GM18508 (cell line): ENCODE results near the gene PRDM12.

Experiments
- ATAC-seq: cut with Tn5 transposase; IDR thresholded peaks from one replicate; pipeline ENCODE4 v1.9.1; 2021; ENCODE audit warnings: moderate number of reproducible peaks; ENCODE audit not compliant: insufficient read depth, unreplicated experiment

The PRDM12 gene

DNA sequence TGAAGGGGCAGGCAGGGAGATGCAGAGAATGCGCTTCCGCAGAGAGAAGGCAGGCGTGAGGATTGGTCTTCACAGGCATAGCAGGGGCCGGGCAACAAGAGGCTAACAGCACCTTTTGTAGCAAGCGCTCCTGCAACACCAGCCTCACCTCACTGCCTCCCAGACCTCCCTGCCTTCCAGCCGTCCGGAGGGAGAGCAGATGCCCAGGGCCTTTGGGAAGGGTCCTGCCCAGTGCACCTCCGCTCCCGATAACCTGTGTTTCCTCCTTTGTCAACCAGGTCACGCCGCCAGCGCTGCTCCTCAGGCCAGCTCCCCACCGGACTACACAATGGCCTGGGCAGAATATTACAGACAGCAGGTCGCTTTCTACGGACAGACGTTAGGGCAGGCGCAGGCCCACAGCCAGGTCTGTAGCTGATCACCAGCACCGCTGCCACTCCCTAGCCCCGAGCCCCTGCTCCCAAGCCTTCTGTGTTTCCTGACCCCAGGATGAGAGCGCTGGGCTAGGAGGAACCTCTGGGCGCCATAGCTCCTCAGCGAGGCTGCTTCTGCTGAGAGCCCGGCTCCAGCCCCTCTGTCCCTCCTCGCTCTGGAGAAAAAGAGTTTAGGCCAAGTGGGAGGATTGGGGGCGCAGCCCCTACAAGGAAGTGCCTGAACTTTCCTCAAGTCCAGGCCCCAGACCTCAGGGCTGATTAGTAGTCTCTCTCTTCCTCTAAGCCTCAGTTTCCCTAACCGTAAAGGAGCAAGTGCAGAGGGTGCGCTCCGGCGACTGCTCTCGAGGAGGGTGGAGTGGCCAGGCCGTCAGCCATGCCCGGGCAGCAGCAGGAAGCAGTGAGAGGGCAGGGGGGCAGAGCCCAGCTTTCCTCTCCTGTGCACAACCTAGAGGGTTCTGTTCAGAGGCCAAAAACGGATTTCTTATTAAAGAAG, 28.4 kb upstream of the PRDM12 start:
- ATAC-seq: no peak

DNA sequence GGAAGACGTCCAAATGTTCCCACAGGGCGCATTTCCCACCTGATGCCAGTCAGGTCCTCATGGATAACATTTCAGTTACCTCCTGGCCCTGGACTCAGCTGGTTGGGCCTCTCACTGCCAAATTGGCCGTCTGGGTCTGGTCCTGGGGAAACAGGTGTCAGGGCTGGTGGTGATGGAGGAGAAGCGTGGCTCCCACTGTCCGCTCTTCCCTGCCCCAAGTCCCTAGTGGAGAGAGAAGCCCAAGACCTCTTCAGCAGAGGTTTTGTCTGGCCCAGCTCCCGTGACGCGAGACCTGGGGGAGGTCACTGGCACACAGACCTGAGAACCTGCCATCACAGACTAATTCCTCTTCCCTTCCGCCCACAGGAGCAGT, 27.8 kb upstream of the PRDM12 start:
- ATAC-seq: no peak

DNA sequence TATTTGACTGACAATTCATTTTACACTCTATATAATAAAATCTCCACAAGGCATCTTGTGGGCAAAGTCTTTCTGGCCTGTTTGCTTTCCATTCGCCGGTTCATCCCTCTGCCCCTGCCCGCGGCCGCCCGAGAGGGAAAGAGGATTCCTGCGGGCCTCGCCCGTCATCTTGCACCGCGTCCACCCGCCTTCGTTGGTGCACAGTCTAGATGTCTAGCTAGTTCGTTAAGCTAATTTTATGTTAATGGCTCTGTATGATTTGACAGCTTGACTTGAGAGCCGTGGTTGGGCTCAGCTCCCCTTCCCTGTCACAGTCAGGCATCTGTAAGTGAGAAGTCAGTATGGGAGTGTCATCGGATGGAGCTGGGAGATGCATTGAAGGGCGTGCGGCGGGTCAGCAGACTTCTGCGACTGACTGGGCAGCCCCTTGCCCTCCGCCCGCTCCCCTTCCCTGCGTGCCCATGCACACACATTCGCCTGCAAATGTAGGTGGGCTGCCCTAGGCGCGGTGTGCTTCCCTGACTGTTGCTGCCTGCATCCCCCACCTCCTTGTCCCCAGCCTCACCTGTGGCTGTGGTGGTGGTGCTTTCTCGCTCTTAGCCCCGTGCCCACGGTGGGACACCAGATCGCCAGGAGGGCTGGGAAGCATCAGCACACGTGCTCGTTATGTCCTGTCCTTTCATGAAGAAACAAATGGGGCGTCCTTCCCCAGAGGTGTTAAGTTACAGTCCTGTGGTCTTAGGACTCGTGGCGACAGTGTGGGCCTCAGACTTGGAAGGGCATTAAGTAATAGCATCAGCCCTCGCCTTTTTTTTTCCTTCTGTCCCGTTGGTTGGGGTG, 25.9 kb upstream of the PRDM12 start:
- ATAC-seq: no peak

DNA sequence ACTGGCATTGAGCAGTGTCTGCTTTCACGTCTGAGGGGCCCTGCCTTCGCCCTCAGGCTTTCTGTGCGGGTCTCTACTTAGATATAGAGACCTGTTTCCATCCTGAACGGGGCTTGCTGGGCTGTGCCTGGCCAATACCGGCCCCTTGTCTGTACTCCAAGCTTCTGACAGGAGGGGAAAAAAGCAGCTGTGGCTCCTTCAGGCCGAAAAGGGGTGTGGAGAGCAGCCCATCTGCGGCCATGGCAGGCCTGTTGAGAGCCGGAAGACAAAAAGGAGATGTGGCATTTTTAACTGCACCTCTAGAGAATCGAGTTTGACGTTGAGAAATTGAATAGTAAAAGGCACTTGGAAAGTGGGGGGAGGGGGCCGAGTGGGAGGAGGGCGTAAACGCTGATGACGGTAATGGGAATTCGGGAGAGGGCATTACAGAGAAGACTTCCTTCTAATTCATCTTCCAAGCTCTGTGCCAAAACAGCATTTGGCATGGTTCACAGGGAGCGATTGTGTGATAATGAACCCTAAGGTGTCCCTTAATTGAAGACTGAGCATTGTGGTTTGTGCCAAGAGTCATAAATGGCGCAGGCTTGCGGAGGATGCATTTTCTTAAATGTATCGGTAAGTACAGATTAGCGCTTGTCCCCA, 25.1 kb upstream of the PRDM12 start:
- ATAC-seq: no peak

DNA sequence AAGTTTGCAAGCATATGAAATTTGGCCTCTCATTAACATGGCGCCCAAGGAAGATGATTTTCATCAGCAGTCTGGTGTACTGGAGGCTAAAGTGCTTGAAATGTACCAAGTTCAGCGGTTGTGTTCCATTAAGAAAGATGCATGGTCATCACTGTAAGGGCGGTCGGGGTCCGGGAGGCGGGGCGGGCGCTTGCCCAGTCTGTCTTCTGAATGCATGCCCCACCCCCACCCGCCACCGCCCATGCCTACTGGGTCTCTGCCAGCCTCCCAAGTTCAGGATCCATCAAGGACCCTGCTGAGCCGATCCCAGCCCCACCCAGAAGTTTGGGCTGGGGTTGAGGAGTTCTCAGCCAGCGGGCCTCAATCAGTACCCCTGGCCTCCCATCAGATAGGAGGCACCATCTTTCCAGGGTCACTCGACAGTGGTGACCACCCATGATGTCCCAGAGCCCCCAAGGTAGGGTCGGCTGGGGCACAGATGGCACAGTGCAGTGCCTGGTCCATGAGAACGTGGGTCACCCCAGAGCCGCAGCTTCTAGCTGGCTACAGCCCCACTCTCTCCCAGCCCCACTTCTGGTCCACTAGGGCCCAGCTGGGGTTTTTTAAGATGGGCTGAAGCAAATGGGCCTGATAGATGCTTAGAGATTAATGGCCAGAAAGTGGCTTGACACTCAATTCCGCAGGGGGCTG, 24.4 kb upstream of the PRDM12 start:
- no peak for ATAC-seq

DNA sequence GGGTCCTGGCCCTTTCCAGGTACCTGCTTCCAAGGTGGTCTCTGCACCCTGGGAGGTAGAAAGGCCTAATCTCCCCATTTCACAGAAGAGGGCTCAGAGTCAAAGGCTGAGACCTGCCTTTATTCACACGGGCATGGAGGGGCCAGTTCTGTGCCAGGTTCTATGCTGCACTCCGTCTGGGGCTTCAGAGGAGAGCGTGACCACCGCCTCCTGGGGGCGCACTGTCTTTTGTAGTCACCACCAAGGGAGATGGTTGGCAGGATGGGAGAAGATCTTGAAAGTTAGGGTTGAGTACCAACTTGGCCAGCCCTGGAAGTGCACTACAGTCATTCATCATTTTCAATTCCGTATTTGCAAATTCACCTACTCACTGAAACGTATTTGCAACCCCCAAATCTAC, 23.7 kb upstream of the PRDM12 start:
- ATAC-seq: no peak

DNA sequence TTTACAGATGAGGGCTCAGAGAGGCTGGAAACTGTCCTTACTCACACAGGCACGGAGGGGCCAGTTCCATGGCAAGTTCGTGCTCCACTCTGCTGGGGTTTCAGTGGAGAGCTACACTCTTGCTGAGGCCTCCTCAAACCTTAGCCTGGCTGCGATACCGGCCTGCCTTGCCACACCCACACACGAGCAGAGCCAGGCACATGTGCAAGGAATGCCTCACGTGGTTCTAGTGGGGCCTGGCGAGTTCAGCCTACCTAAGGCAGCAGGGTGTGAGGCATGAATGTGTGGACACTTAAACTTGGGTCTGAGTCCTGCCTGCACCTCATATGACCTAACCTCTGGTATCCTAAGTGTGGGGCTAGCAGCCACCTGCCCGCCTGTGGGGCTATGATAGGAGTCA, 21.5 kb upstream of the PRDM12 start:
- ATAC-seq: no peak

DNA sequence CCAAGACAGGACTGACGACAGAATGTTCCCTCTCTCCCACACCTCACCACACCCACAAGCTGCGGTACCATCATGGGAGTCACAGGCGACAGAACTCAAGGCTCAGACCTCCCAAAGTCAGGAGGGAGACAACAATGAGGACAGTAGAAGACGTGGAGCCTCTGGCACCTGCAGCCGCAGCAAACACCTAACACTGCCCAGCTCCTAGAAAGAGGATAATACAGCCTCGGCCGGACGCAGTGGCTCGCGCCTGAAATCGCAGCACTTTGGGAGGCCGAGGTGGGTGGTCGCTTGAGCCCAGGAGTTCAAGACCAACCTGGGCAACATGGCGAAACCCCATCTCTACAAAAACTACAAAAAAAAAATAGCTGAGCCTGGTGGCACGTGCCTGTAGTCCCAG, 13.2 kb upstream of the PRDM12 start:
- ATAC-seq: no peak

DNA sequence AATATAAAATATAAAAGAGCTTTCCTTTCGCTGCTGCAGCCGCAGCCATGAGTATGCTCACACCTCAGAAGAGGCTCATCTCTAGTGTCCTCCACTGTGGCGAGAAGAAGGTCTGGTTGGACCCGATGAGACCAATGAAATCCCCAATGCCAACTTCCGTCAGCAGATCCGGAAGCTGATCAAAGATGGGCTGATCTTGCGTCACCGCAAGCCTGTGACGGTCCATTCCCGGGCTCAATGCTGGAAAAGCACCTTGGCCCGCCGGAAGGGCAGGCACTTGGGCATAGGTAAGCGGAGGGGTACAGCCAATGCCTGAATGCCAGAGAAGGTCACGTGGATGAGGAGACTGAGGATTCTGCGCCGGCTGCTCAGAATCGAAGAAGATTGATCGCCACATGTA, 12.6 kb upstream of the PRDM12 start:
- no peak for ATAC-seq

DNA sequence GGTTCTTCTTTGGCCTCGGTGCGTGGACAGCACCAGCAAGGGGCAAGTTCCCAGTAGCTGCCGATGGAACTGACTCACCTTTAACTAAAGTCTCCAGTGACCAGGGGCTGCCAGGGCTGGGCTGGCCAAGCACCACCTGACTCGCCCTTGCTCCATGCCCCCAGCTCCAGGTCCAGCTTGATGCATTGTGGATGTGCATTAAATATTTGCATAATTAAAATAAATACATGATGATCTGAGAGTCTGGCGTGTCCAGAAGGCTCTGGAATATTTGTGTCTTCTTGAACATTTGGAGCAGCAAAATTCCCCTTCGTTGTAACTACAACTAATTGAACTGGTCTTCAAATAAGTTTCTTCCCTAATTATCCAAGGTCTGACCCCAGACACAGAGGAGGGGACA, 9.5 kb upstream of the PRDM12 start:
- ATAC-seq: no peak

DNA sequence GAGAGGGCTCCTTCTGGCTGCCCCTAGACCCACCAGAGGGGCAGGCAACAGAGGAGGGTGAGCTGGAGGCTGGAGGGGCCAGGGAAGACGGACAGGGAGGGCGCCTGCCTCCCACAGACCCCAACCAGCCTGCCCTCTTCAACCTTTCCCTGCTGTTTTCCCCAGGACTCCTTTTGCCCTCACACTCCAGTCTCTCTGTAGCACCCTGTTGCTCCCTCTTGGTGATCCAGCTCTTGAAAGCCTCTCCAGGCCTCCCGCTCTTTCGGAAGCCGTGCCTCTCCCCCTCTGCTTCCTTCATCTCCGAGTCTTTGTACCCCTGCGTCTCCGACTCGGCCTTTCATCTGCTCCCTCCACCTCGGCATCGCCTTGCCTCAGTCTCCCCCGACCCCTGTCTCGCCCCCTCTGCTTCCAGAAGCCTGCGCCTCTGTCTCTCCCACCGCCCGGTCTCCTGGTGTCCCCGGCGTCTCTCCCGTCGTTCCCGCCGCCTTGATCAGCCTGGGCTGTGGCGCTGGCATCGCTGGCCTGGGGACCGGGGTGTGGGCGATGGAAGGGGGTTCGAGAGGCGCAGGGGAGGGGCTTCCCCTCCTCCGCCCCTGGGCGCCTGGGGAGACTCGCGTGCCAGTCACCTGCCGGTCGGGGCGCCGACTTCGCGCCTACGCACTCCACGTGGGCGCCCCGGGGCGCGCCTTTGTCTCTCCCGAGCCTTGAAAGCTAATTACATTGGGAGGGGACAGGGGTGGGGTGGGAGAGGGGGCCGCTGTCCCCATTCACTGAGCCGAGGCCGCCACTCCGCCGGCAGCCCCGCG, 5.3 kb upstream of the PRDM12 start:
- ATAC-seq: no peak

DNA sequence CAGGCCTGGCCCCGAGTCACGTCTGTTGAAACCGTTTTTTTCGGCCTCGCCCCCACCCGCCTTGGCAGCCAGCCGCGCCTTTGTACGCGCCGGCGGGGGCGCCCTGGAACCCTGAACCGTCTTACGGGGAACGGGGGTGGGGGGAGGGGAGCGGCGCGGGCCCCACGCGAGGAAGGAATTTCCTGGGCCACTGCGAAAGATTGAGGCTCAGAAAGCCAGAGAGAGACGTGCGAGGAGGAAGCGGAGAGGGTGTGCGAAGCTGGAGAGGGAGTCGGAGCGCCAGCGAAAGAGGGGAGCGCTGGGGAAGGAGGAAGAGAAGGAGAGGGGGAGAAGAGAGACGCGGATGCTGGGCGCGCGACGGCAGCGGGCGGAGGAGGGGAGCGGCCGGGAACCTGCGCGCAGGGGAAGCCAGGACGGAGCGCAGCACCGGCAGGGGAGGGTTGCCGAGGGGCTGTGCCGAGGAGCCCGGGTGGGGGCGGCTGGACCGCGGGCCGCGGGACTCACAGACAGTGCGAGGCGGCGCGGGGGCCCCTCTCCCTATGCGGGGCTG, 4.6 kb upstream of the PRDM12 start:
- no peak for ATAC-seq

DNA sequence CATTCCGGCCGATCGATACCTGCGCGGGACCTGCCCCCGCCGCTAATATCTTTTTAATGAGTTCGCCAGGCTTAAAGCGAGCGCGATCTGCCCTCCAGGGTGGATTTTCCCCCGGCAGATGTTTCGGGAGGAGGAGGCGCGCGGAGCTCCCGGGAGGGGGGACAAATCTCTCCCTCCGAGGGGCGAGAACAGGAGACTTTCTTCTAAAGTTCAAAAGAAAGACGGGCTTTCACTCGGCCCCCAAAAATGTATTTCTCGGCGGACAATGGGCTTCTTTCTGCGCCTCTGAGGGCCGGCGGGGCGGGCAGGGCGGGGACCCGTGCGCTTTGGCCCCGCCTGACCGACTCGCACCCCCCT, 4.1 kb upstream of the PRDM12 start:
- no peak for ATAC-seq

DNA sequence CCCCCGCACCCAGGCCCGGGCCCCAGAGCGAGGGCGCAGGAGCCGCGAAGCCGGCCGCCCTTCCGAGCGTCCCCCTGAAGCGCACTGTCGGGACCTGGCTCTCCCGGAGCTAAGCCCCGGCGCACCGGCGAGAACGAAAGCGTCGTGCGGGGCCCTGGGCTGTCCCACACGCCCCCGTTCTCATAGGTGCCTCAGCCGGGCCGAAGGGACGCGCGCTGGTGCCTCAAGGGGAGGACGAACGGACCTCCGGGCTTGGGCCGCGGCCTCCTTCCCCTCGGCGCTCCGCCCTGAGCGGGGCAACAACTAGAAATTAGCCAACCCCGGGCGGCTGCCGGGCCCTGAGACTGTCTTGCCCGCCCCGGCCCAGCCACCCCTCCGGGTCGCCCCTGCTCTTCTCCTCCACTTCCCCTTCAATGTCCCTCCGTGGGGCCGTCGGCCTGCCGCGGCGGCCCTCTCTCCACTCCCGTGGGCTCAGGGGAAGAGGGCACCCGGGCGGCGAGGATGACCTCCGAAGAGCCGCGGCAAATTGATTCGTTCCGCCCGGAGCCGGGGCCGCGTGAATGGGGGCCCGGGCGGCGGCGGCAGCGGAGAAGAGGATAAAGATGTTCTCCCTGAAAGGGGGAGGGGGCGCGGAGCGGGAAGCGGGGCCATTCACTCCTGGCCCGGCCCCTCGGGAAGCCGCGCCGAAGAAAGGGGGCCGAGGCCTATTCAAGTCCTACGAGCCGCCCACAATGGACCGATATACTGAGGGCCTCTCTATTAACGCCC, 3.5 kb upstream of the PRDM12 start:
- ATAC-seq: no peak

DNA sequence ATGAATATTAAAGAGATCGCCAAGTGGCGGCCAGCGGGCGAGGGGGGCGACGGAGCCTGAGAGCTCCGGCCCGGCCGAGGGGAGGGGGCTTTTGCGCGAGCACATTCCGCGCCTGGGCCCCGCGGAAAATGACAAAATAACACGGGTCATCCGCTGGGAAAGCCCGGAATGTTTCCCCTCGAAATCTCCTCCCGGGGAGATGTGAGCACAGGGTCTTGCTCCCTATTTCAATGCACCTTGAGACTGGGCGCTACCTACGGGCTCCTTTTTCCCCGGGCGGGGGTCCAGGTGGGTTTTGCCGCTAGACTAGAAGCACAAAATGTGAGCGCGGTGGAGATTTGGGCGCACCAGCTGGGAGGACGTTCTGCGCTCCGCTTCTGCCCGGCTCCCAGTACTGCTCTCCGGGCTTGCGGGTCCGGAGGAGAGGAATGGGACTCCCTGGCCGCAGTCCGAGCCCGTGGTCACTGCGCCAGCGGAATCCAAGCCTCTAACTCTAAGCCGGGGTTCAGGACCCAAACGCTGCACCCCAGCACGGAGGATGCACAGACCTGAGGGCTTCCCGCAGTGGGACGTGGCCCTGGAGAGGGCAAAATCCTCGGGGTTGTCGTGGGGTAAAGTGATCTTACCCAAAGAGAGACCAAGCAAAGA, 2.8 kb upstream of the PRDM12 start:
- ATAC-seq: no peak

DNA sequence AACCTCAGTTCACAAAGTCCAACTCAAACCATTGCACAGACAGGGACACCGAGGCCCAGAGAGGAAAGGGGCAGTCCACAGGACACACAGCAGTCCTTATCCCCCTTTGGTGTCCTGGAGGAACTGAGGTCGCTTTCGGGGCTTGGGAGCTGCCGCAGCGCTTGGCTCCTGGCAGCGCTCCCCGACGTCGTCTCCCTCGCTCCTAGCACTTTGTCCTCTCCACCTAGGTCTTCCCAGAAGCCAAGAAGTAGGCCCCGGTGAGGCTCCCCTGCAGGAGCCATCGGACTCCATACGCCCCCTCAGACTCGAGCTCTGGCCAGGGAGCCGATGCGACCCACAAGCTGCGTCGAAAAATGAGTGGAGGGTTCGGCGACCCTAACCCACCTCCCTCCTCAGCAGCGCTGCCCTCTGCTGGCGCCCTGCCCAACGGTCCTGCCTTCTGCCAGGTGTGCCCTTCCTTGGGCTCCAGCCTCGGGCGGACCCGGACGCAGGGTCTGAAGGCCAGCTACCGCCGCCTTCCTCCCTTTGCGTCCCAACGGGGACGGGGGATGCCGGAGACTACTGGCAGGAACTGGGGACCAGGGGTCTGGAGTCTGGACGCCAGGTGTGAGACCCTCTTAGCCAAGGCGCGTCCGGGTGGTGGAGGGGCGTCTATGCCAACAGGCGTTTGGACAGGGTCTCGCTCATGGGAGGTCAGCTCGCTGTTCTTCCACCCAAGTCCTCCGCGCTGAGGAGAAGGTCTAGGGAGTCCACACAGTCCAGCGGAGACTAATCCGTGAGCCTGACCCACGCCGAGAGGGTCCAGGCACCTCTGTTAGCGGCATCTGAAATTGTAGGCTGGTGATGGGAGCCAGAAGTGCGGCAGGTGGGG, 2.1 kb upstream of the PRDM12 start:
- ATAC-seq: no peak

DNA sequence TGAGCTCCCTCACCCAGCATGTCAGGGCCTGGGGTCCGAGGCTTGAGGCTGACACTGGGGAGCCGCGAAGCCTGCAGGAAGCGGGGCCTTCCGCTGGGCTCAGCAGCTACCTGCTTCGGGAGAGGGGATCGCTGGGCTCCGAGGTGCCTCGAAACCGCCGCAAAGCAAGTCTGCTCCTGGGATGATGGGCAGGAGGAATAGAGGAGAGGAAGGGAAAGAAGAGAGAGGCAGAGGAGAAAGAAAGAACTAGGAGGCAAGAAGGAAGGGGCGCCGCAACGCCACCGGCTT, 1.5 kb upstream of the PRDM12 start:
- no peak for ATAC-seq
